ENCODE data around the gene RHBDF2. TPM values are rescaled to one million over a fixed set of nuclear protein-coding genes. Genes with fewer than 3 reads are reported as not detected.

Gene RHBDF2
- total and polyA plus RNA-seq, 2 donors (not counting 1 experiment from before 2014, with no cell fraction given) = 288 to 482 TPM

GRCh38 chr17:76493505-76494167, 7.6 kb downstream of the RHBDF2 start:
- peak overlapping the region; percentile 53 for H3K9ac ChIP-seq (ENCODE audit: low read length)
- peak overlapping the region; percentile 82 for H3K4me2 ChIP-seq (replicated peaks; ENCODE audit: low read depth, low read length, poor library complexity, severe bottlenecking)
- intact Hi-C loops (cut with micrococcal nuclease) = loop anchor here (1.0 to 10.0 kb wide), 3 partner anchors 8 to 219 kb away; partner anchors contain the start of gene RHBDF2
- peak overlapping the region; percentile 75 to 94 for H3K27ac ChIP-seq (ENCODE audit: low read length in 2 of 2)
- CTCF ChIA-PET = interaction anchor here (1.0 to 20.8 kb wide), 16 partner anchors 6 to 130 kb away, joined by 3 to 256 read pairs (median 5); partner anchors contain the start of genes AANAT, RHBDF2 and UBE2O
- no peaks in the 10 kb centered on the region for H3K27me3 ChIP-seq (replicated peaks in 1 of 4; ENCODE audit: control extremely low read depth in 1 of 4, control insufficient read depth in 3 of 4, insufficient read depth in 4 of 4, low read length in 3 of 4)
- peak; percentile 14 for ATAC-seq (ENCODE audit: low read depth)
- H3K4me3 ChIP-seq (ENCODE audit: control extremely low read depth in 1 of 5, extremely low read depth in 1 of 5, insufficient read depth in 1 of 5, low read depth in 2 of 5, low read length in 4 of 5) = peak overlapping the region in 4 of 5 experiments; percentile 43 to 60 (median 50)
- H3K4me3 Mint-ChIP-seq = peak overlapping the region; percentile 89
- no peak for TF ChIP-seq EZH2 (IDR thresholded peaks at IDR 0.05; ENCODE audit: borderline replicate concordance, insufficient read depth, low read depth, low read length, poor library complexity, severe bottlenecking)
- no peak for TF ChIP-seq CTCF (IDR thresholded peaks at IDR 0.05)
- no peaks in the 10 kb centered on the region for H3K9me3 Mint-ChIP-seq (ENCODE audit: insufficient read depth)
- H3K4me1 ChIP-seq (ENCODE audit: control insufficient read depth in 2 of 2, insufficient read depth in 2 of 2, low read length in 2 of 2) = peaks cover 92 to 100% of the 10 kb centered on the region in 2 donors
- 6% methylated on average over 15 of the region's 21 CpGs for WGBS (ENCODE audit: insufficient coverage)
- DNase-seq = peak; percentile 65
- POLR2A ChIA-PET = interaction anchor here (0.7 to 23.6 kb wide), 9 partner anchors 5 to 77 kb away, joined by 3 to 478 read pairs (median 5); partner anchors contain the start of genes AANAT and RHBDF2
- H3K27ac Mint-ChIP-seq = peak overlapping the region; percentile 98
- H3K79me2 ChIP-seq (ENCODE audit: control insufficient read depth, insufficient read depth, low read length) = peaks cover 85% of the 10 kb centered on the region
- peaks cover 98% of the 10 kb centered on the region for H3K4me1 Mint-ChIP-seq
- H3K27me3 Mint-ChIP-seq = no peaks in the 10 kb centered on the region
- H3K9me3 ChIP-seq (ENCODE audit: control extremely low read depth in 1 of 3, control insufficient read depth in 2 of 3, insufficient read depth in 1 of 3, low read length in 2 of 3) = no peaks in the 10 kb centered on the region
- peaks cover 0 to 33% of the 10 kb centered on the region in 2 experiments for H3K36me3 ChIP-seq (replicated peaks in 1 of 2; ENCODE audit: control extremely low read depth in 1 of 2, control insufficient read depth in 1 of 2, extremely low read depth in 1 of 2, insufficient read depth in 2 of 2, low read length in 1 of 2)
- peaks cover 52% of the 10 kb centered on the region for H4K20me1 ChIP-seq (ENCODE audit: control insufficient read depth, insufficient read depth, low read length, poor library complexity, severe bottlenecking)
- no peak overlapping the region for H2AFZ ChIP-seq (ENCODE audit: insufficient read depth, low read depth, low read length, poor library complexity, severe bottlenecking)

Measured in B cell (primary cell).